LNCaP clone FGC (cell line): ENCODE results near the gene TANGO2.

Source experiments
- DNase-seq: peaks from one replicate; pipeline ENCODE4 v3.0.0-alpha.2; 2011; ENCODE audit warnings: low read depth
- H3K4me3 ChIP-seq: 2 replicates; pipeline ENCODE4 v1.5.1; 2011; ENCODE audit warnings: mild to moderate bottlenecking, low read depth, low read length, control low read depth
- TF ChIP-seq, protein P1 (sequence below): IDR thresholded peaks from 2 replicates; pipeline ENCODE4 v1.5.1; 2012; ENCODE audit warnings: mild to moderate bottlenecking; ENCODE audit not compliant: control insufficient read depth, insufficient read depth; ENCODE audit errors: extremely low read depth

The TANGO2 gene

DNA sequence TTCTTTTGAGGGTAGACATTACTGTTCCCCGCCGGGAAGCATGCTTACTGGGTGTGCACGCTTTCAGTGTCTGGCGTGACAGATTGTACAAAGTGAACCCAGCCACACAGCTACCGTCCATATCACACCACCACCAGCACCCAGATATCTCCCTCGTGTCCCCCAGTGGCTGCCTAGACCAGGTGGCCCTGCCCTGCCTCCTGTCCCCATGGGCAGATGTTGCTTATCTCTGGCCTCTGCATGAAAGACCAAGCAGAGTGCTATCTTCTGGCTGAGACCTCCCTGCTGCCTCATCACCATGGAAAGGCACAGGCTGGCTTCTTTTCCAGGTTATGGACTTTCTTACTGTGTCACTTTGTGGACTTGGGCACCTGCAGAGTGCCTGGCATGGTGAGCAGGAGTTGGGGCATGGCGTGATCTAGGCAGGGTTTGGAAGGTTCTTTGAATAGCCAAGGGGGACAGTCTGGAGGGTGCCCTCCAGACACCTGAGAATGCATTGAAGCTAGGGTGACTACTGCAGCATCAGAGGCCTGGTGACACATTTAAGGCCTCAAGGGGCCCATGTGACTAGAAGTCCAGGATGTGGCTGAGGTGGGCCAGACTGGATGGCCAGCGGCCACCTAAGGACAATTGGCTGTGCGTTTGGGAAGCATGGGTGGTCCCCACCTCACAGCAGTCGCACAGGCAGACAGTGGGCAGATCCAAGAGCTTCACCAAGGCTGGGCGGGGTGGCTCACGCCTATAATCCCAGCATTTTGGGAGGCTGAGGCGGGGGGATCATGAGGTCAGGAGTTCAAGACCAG is 4.7 kb downstream of the TANGO2 start:
- TF ChIP-seq, protein P1, sequence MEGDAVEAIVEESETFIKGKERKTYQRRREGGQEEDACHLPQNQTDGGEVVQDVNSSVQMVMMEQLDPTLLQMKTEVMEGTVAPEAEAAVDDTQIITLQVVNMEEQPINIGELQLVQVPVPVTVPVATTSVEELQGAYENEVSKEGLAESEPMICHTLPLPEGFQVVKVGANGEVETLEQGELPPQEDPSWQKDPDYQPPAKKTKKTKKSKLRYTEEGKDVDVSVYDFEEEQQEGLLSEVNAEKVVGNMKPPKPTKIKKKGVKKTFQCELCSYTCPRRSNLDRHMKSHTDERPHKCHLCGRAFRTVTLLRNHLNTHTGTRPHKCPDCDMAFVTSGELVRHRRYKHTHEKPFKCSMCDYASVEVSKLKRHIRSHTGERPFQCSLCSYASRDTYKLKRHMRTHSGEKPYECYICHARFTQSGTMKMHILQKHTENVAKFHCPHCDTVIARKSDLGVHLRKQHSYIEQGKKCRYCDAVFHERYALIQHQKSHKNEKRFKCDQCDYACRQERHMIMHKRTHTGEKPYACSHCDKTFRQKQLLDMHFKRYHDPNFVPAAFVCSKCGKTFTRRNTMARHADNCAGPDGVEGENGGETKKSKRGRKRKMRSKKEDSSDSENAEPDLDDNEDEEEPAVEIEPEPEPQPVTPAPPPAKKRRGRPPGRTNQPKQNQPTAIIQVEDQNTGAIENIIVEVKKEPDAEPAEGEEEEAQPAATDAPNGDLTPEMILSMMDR: no peak
- no peak for DNase-seq
- no peak overlapping the region for H3K4me3 ChIP-seq

- no peak overlapping the region for H3K4me3 ChIP-seq
Observed at GRCh38 chr22:20026204-20026908, 5.4 kb downstream of the TANGO2 start.

GRCh38 chr22:20026996-20027601 is 6.2 kb downstream of the TANGO2 start:
- DNase-seq: no peak
- H3K4me3 ChIP-seq: no peak overlapping the region
- TF ChIP-seq, protein P1: no peak

More at GRCh38 chr22:20026204-20026908, 5.4 kb downstream of the TANGO2 start:
- TF ChIP-seq, protein P1: no peak
- DNase-seq: no peak

DNA sequence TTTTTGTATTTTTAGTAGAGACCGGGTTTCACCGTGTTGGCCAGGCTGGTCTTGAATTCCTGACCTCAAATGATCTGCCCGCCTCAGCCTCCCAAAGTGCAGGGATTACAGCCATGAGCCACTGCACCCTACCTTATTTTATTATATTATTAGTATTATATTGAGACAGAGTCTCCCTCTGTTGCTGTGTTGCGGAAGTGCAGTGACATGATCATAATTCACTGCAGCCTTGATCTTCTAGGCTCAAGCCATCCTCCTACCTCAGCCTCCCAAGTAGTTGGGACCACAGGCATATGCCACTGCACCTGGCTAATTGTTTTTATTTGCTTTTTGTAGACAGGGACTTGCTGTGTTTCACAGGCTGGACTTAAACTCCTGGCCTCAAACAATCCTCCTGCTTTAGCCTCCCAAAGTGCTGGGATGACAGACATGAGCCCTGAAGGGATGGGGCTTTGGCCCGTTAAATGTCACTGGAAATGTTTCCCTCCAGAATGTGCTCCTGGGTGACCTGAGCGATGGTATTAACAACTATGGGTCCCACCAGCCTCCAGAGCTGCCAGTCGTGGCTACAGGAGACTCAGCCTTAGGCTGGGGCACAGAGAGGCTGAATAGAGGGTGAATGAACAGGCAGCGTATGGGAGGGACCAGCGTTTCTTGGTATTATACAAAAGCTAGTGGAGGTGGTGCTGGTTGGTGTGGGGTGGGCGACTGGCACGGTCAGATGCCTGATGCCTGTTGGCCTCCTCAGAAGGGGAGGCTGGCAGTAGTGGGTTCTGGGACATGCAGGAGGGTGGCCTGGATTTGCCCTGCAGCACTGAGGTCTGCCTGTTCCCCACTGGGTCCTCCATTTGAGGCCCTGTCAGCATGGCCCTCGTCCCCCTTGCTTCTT is 7.3 kb downstream of the TANGO2 start:
- TF ChIP-seq, protein P1: peak; percentile 30; the same call in 1 of the 2 replicates
- no peak for DNase-seq

GRCh38 chr22:20028855-20029549 is 8.1 kb downstream of the TANGO2 start:
- no peak for DNase-seq
- TF ChIP-seq, protein P1: no peak

More for the DNA sequence above, 7.3 kb downstream of the TANGO2 start:
- no peak overlapping the region for H3K4me3 ChIP-seq

More at GRCh38 chr22:20028855-20029549, 8.1 kb downstream of the TANGO2 start:
- no peak overlapping the region for H3K4me3 ChIP-seq
